Amniotic epithelial cell (primary cell): ENCODE results near the gene ARHGEF2.
"Not testable (repeated sequence)": the region's sequence is repeated elsewhere in the genome, so short reads cannot be mapped to it uniquely, and the experiment has no call there.

Experiments used
- DNase-seq: peaks from one replicate; pipeline ENCODE4 v3.0.0-alpha.2; 2010; ENCODE audit warnings: low read depth

ARHGEF2 gene

DNA sequence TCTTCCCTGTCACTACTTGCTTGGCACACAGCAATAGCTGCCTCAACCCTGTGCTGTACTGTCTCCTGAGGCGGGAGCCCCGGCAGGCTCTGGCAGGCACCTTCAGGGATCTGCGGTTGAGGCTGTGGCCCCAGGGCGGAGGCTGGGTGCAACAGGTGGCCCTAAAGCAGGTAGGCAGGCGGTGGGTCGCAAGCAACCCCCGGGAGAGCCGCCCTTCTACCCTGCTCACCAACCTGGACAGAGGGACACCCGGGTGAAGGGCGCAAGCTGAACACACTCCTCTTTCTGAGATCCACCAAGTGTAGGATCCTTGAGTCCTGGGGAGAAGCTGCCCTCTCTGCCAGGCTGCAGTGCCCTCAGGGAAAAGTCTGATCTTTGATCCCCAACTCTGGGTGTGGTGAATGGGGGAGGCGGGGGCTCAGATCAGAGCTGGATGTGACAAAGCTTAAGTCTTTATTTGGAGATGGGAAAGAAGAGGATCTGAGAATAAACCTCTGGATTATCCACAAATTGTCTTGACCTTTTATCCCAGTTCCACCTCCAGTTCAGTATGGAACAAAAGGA is 35.7 kb downstream of the ARHGEF2 start:
- no peak for DNase-seq

DNA sequence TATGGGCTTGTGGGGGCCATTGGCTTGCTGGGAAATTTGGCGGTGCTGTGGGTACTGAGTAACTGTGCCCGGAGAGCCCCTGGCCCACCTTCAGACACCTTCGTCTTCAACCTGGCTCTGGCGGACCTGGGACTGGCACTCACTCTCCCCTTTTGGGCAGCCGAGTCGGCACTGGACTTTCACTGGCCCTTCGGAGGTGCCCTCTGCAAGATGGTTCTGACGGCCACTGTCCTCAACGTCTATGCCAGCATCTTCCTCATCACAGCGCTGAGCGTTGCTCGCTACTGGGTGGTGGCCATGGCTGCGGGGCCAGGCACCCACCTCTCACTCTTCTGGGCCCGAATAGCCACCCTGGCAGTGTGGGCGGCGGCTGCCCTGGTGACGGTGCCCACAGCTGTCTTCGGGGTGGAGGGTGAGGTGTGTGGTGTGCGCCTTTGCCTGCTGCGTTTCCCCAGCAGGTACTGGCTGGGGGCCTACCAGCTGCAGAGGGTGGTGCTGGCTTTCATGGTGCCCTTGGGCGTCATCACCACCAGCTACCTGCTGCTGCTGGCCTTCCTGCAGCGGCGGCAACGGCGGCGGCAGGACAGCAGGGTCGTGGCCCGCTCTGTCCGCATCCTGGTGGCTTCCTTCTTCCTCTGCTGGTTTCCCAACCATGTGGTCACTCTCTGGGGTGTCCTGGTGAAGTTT is 36.4 kb downstream of the ARHGEF2 start:
- no peak for DNase-seq

DNA sequence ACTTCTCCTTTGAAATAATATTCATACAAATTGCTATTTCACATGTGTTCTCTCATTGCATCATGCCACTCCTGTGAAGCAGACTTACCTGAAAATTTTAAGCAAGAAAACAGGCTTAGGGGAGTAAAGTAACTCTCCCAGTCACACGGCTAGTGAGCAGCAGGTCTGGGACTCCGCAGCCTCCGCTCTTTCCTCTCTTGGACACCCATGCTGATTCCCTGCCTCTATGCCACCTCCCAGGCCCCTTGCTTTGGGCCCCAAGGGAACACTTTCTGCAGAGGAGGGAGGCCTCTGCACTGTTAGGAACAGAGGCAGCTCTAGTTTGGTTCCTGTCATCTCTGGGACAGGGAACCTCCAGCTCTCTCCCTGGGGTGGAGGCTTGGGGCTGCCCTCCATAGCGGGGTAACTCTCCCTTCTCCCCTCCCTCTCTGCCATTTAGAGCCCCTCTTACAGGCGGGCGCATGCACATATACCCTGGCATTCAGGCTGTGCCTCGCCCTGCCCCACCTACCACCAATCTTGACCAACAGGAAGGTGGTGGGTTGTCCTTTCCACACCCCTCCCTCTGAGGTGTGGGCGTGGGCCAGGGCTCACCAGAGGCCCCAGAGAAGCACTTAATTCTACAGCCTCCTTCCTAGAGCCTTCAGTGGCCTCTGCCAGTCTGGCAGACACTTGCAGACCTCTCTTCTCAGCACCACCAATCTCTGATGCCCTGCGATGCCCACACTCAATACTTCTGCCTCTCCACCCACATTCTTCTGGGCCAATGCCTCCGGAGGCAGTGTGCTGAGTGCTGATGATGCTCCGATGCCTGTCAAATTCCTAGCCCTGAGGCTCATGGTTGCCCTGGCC is 37.1 kb downstream of the ARHGEF2 start, which contains the start of gene RXFP4:
Gene RXFP4 (plus strand): TSS at position 646 of the 852 bp plus-strand sequence. CDS start 72 bp downstream, at position 718.
- no peak for DNase-seq

DNA sequence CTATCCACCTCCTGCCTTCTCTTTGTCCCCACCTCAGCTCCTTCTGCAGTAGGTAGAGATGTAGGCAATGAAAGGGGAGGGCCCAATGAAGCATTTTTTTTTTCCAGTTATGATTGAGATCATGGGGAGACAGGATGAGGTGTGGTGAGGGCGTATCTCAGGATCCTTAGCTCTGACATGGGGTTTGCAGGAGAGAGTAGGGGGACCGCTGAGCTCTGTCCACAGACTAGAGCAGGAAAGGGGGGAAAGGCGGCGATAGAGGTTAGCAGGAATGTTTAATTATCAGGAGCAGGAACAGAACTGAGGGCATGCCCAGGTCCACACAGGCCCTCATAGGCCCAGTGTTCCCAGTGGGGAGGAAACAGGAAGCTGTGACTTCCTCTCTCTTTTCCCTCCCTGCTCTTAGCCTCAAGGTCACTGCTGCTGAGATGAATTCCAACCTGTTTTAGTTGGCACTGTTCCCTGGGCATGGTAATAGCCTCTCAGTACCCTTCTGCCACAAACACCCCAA is 37.8 kb downstream of the ARHGEF2 start:
- DNase-seq, result peak; percentile 64

DNA sequence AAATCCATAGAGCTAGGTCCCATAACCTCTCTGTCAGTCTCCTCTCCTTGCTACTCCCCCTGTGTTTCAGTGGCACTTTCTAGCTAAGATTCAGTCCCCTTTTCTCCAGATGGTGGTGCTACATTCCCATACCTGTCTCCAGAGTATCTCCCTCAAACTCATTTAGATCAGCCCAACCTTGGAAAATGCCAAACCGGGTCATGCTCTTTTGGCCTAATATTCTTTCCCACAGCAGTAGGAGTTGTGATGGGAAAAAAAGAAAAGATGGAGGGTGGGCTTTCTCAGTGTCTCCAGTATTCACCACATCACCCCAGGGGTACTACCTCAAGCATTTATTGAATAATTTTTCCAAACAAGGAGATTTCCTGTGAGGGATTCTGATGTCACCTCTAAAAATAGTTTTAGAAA is 40.1 kb downstream of the ARHGEF2 start:
- DNase-seq, result peak; percentile 69

DNA sequence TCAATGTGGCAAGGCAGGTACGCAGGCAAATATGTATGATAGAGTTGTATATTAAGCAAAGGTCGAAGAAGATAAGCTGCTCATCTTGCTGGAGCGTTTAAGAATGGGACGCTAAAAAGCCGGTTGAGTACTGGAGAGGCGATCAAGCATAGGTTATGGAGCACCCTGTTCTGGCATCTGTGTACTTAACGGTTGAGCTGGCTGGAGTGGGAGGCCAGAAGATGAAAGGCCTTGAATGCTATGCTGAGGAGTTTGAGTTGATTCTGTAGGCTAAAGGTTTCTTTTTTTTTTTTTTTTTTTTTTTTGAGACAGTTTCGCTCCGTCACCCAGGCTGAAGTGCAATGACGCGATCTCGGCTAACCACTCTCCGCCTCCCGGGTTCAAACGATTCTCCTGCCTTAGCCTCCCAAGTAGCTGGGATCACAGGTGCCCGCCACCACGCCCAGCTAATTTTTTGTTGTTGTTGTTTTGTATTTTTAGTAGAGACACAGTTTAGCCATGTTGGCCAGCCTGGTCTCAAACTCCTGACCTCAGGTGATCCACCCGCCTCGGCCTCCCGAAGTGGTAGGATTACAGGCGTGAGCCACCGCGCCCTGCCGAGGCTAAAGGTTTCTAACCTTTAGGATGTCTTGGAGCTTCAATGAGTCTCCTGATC is 43.3 kb downstream of the ARHGEF2 start:
- no peak for DNase-seq

DNA sequence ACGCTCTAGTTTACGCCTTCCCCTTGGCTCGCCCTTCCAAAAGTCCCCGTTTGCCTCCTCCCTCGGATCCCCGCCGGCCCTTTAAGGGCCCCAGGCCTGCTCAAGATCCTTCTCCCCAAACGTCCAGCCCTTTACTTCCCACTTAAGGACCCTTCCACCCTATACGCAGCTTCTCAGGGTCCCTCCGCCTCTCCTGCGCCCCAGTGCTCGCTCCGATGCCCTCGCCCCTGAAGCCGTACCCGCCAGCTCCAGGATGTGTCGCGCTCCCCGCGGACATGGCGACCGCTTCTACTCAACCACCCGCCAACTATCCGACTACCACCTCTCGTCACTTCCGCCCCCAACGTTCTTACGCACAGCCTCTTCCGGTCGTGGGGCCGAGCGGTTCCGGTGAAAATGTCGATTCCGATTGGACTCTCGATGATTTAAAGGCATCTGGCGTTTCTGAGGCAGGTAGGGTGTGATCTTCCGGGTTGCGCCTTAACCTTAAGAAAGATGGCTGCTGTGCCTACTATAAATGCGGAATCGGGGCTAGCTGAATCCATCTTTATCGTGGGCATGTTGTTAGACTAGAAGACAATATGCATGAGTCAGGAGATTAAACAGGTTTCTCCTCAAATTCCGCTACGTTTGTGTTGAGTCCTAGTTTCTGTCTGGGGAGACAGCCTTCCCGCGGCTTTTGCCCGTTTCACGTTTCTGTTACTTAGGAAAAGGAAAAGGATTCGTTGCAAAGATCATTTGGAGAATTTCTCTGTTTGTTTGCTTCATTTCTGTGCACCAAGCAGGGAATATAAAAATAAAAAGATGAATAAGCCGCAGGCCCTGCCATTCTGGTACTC is 44.0 kb downstream of the ARHGEF2 start, which contains the start of gene KHDC4:
Gene KHDC4 (minus strand): TSS at position 317 of the 839 bp plus-strand sequence. CDS start 40 bp downstream, at position 277.
- DNase-seq, result peak; percentile 99

DNA sequence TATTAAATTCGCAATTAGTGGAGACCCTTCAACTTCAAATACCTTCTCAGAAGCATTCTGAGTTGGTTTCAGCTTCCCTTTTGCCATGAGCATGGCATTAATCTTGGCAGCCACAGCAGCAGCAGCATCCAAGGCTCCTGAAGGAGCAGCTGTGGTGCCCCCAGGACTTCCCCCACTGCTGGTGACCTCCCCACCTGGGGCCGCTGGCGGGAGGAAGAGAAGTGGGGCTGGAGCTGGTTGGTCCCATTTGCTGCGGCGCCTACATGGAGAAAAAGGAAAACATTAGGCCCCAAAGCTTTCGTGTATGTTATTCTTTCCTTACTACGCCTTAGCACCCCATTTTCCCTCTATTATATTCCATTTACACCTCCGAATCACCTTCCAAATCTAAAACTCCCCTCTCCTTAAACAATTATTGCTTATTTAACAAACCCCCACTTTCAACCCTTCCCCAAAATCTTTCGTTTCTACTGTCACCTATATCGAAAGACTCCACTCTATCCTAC is 44.7 kb downstream of the ARHGEF2 start:
- no peak for DNase-seq

DNA sequence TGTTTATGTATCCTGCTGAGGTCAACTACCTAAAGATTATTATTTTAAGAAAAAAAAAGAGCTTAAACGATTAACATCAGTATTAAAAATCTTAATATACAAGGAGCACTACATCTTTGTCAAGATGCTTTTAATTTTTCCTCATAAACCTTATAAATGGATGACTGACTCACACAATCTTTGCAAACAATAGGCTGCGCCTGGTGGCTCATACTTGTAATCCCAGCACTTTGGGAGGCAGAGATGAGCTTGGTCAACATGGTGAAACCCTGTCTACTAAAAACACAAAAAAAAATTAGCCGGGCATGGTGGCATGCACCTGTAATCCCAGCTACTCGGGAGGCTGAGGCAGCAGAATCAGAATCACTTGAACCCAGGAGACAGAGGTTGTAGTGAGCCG is 45.9 kb downstream of the ARHGEF2 start:
- DNase-seq, result peak; percentile 28

DNA sequence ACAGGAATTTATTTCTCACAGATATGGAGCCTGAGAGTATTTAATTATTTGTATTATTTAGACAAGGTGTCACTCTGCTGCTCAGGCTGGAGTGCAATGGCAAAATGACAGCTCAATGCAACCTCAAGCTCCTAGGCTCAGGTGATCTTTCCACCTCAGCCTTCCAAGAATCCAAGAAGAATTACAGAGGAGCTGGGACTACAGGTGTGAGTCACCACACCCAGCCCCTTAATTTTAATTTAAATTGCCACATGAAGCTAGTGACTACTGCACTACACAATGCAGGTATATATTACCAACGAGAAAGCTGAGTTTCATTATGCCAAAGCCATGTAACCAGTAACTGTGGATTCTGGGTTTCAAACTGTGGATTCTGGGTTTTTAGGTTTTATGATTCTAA is 46.3 kb downstream of the ARHGEF2 start:
- DNase-seq, result no peak

DNA sequence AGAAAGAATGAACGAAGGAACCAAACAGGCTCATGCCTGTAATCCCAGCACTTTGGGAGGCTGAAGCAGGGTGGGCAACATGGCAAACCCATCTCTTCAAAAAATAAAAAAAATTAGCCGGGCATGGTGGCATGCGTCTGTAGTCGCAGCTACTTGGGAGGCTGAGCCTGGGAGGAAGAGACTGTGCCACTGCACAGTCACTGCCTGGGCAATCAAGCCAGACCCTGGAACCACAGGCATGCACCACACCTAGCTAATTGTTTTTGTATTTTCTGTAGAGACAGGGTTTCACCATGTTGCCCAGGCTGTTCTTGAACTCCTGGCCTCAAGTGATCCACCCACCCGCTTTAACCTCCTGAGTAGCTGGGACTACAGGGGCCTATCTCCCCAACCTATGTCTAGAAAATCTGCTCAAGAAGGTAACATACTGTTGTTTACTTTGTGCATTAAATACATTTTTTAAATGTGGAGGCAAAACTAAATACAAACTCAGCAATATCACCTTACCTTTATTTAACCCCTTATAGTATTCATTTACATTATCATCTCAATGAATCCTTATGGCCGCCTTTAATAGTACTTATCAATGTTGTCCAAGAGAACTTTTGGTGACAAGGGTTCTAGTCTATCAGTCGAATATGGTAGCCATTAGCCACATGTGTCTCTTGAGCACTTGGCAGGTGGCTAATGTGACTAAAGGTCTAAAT is 46.9 kb downstream of the ARHGEF2 start:
- no peak for DNase-seq

DNA sequence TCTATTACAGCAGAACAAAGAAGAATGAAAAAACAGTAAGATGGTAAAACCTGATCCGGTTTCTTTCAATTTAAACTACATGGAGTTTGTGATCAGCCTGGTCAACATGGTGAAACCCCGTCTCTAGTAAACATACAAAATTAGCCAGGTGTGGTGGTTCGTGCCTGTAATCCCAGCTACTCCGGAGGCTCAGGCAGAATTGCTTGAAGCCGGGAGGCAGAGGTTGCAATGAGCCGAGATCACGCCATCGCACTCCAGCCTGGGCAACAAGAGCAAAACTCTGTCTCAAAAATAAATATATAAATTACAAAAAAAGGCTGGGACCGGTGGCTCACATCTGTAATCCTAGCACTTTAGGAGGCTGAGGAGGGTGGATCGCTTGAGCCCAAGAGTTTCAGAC is 47.6 kb downstream of the ARHGEF2 start:
- DNase-seq, result not testable (repeated sequence)

DNA sequence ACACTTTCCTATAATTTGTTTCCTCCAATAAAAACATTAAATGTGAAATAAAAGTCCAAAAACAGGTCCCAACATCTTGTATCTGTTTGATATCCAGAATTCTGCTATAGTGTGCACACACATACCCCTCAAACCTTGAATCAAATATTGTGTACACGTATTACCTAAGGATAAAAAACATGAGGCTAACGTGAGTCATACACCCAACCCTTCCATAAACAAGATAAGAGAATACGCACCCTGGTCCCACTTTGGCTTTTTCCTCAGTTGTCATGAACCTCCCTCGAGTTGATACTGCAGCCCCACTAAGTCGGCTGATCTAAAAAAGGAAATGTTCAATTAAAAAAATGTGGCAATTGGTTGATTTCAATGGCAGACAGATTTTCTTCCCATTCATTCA is 49.3 kb downstream of the ARHGEF2 start:
- peak; percentile 75 for DNase-seq

DNA sequence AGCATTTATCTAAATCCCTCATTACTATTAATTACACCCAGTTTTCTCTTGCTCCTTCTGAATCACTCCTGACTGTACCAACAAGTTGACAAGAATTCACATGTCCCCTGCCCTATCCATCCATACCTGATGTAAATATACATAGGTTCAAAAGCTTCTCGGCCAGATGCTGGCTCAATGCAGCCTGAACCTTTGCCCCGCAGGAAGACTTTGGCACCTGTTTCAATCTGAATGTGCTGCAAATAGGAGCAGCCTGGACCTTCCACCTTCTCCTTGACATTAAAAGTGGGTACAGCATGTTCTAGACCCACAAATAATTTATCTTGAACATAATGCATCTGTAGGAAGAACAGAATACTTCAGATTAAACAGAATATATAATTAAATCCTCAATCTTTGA is 52.8 kb downstream of the ARHGEF2 start:
- no peak for DNase-seq

DNA sequence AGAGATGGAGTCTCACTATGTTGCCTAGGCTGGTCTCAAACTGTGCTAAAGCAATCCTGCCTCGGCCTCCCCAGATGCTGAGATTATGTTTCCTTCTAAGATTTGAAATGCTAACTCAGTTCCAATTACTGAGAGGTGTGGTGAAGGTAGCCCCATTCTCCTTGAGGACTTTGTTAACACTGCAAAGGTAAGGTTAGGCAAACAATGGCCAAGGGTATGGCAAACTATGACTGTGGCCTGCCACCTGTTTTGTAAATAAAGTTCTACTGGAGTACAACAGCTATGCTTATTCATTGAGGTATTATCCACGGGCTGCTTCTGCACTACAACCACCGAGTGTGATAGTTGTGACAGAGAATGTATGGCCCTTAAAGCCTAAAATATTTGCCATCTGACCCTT is 57.6 kb downstream of the ARHGEF2 start:
- DNase-seq, result no peak

DNA sequence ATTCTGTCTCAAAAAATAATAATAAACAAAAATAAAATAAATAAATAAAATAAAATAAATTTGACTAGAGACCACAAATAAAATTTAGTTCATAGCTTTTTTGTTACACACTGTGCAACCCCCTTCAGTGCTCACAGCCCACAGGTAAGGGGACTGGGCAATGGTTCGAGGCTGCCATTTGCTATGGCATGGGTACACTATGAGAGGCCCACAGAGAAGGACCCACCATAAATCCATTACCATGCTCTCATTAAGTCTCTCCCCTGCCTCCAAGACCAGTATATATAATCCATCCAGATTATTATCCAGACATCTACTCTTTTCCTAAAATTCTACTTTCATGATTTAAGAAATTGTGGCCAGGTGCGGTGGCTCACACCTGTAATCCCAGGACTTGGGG is 58.5 kb downstream of the ARHGEF2 start:
- no peak for DNase-seq

DNA sequence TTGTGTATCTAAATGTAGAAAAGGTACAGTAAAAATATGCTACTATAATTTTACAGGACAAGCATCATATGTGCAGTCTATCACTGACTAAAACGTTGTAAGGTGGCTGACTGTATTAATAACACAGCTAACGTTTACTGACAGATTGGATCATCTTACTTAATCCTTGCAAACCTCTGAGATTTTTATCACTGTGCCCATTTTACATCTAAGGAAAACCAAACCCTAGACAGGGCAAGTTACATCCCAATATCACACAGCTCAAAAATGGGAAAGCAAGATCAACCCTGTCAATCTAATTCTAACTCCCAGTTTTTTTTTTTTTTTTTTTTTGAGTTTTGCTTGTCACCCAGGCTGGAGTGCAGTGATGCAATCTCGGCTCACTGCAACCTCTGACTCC is 59.7 kb downstream of the ARHGEF2 start:
- DNase-seq, result no peak

DNA sequence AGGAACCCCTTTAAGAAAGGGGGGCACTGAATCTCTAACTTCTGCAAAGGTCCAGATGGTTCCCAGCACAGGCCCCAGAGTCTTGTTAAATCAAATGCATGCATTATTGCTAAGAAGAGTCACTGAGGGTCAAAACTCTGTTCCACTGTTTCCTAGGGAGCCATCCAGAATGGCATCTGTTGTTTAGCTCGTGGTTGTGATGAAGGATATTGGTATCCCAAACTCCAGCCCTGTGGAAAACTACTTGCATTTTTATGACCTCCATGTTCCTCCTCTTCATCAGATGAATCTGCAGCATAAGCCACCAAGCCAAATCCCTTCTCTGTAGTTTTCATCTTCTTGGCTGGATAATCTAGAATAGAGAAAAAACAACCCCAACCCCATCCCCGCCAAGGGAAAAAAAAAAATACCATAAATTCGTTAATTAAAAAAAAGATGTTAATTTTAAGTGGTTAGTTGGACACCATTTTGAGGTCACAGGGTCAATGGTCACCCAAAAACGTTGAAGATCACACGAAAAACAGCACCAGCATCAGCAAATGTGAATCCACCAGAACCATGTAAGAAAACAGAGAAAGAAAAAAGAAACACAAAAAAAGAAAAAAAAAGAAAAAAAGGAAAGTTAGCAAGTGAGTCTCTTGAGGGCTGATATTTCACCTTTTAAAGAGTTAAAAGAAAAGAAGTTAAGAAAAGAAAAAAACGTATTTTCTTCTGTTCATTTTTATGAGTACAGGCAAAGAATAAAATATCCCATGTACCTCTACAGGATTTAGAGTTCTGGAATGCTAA is 64.2 kb downstream of the ARHGEF2 start:
- peak; percentile 35 for DNase-seq

DNA sequence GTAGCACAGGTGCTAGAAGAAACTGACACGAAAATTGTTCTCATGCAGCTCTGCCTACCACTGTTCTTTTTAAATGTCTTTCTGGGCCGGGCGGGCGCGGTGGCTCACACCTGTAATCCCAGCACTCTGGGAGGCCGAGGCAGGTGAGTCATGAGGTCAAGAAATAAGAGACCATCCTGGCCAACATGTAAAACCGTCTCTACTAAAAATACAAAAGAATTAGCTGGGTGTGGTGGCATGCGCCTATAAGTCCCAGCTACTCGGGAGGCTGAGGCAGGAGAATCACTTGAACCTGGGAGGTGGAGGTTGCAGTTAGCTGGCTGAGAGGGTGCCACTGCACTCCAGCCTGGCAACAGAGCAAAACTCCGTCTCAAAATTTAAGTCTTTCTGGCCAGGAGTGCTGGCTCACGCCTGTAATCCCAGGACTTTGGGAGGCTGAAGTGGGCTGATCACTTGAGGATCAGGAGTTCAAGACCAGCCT is 66.3 kb downstream of the ARHGEF2 start:
- DNase-seq, result no peak
